Measurements from ENCODE around the gene C8A.

C8A gene

DNA sequence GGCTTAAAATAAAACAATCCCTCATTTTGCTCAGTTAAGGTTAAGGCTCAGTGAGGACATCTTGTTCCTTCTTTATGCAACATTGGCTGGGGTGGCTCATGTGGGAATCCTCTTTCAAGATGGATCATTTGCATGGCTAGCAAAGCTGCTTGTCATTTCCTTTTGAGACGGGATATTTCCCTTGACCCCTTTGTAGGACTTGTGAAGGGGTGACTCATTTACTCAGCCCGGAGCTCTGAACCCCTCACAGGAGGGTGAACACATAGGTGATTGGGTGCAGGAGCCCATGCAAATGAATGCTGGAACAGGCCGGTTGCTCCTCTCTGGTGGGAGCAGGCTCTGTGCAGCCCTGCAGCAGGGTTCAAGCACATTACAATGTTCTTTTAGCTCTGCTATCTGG is 15.8 kb upstream of the C8A start:
- no peak for DNase-seq

GRCh38 chr1:56843544-56843943 is 11.1 kb upstream of the C8A start:
- DNase-seq, result no peak

DNA sequence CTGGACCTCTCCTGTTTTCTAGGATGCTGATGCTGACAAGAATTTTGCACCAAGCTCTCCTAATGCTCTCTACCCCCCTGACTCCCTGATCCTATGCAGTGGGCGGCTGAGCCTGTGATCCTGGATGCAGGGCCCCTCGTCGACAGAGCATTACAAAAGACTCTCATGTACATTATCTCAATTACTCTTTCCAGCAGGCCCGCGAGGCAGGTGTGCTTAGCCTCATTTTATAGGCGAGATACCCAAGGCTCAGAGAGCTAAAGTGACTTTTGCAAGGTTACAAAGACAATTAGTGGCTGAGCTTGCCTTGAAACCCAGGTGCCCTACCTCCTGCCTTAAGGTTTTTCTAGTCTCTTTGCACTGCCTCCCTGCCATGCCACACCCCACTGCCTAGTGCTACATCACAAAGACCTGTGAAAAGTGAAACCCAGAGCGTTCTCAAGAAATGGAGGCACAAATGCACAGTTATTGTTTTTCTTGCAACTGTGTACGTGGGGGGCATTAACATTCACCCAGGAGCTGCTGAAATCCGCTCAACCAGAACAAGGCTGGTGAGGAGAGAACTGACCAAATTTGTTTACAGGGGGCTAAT is 10.0 kb upstream of the C8A start:
- DNase-seq, result no peak

DNA sequence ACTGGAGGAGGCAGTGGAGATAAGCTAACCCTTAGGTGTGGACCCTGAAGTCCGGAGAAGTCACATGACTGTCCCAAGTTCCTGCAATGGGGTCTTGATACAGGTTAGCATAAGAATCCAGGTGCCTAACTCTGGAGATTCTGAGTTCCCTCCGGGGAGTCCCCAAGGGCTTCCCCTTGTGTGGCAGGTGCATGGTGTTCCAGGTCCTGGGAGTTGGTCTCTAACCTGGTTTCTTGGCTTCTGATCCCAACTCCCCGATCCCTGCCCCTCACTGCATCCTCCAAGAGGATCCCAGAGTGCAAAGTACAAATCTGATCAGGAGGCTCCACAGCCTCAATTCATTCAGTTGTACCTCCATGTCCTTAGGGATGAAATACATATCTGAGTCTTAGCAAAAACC is 9.3 kb upstream of the C8A start:
- no peak for DNase-seq

DNA sequence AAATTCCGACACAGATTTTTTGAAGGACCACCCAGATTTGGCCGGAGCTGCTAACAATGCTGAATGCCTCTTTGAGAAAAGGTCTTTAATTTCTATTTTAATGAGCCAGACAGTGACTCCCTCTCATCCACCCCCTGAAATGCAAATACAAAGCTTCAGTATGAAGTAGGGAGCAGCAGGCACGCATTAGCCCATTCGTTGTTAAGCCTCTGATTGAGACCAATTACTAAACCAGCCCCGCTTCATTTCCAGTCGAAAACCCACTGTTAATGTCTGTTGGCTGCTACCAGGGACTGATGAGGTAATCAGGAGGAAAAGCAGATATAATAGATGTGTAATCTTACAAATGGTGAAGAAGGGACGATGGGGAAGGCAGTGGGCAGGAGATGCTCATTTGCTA is 4.8 kb upstream of the C8A start:
- DNase-seq, result no peak

DNA sequence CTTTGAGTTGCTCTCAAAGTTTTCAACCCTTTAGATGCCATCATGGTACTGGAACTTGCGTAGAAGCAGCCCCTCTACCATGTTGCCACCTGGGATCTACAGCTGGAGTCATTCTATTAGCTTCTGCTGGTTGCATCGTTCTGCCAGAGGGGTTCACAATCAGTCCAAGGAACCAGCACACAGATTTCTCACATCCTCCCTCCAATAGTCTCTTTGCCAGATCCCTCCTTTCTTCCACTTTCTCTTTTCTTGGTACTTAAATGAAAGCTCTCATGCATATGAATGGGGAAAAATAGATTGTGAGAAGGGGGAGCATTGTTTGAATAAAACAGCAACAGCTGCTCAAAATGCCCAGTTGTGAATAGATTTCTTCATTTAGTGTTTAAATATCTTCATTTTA is 4.2 kb upstream of the C8A start:
- DNase-seq, result no peak

GRCh38 chr1:56850922-56851321 is 3.7 kb upstream of the C8A start:
- no peak for DNase-seq

DNA sequence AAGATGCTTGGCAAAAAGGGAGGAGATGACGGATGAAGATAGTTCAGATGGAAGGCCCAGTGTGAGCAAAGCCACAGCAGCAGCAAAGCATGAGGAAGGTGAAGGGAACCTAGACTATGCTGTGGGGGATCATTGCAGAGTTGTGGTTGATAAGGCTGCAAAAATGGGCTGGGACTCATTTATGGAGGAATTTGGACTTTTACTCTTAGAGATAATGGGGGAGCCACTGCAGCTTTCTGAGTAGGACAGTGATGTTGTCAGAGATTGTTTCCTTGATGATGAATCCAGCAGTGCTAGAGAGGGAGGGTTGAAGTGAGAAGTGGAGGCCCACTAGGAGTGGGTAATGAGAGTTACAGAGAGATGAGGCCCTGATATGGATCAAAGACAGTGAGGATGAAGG is 2.1 kb upstream of the C8A start:
- DNase-seq, result no peak

GRCh38 chr1:56855190-56855589 is 593 bp downstream of the C8A start:
- no peak for DNase-seq

DNA sequence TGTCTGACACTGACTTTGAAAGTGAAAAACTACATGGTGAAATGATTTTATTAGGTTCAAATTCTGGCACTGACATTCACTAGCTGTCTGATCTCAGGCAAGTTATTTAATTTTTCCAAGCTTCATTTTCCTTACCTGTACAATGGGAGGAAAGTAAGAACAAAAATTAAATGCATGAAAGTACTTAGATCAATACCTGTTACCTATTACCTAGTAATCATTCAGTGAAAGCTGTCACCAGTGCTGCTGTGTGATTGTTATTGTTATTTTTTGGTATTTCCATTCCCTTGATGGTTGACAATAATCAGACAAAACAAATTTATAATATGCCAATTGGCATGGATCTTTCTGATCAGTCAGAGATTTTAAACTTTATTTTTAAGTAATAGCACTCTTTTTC is 1.6 kb downstream of the C8A start:
- DNase-seq, result no peak

- no peak for DNase-seq
These were observed 4.7 kb downstream of the C8A start for GRCh38 chr1:56859287-56859686.

DNA sequence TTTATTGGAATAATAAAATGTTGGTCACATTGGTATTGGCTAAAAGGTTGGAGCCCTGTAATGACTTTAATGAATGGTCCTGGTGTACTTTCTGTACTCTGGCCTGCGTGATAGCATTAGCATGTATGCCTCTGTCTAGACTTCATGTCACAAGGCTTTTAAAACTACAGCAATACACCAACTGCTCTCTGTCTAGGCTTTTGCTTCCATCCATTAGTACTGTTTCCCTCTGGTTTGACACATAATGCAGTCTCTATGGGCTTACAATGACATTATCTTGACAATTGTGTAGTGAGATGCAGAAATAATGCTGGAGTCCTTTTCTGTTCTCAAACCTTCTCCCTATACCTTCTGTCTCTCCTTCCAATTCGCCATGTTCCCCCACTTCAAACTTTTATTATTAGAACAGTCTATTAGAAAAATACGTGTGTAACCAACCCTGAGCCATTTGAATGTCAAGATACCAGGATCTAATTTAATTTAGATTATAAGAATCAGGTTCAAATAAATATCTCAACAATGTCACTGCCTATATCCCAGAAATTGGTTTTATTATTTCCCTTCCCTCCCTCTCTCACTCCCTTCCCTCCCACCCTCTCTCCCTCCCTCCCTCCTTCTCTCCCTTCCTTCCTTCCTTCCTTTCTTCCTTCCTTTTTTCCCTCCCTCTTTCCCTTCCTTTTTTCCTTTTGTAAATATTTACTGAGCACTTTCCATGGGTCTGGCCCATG is 8.8 kb downstream of the C8A start:
- no peak for DNase-seq

- DNase-seq, result no peak
These were observed 9.8 kb downstream of the C8A start for GRCh38 chr1:56864430-56864829.

DNA sequence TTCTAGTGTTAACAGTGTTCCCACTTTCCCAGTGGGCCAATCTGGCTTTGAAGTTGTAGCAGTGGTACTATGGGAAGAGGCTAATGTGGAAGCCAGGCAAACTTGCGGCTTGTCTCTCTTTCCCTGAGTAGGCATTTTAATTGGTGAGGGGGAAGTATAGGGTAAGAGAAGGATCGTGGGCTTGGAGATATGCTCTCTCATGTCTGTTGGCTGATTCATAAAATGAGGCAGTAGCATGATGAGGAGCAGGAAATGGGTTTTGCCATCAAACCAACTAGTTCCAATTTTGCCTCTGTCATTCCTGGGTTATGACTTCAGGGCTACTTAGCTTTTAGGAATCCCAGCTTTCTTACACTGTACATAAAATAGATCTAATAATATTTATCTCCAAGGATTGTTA is 12.1 kb downstream of the C8A start:
- no peak for DNase-seq

DNA sequence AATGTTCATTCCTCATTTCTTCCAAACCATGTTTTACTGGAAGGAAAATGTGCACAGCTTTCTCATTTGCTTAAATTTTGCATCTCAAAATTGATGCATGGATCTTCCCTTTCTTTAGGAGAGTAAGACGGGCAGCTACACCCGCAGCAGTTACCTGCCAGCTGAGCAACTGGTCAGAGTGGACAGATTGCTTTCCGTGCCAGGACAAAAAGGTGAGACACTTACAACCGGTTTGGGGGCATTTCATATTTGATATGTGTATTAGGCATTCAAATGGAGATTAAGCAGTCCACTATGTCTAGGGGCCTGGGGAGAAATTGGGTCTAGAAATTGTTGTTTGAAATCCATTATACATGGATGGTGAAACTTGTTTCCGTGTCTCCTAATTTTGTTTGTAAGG is 12.9 kb downstream of the C8A start:
- DNase-seq, result no peak

GRCh38 chr1:56868761-56869160 is 14.2 kb downstream of the C8A start:
- no peak for DNase-seq

DNA sequence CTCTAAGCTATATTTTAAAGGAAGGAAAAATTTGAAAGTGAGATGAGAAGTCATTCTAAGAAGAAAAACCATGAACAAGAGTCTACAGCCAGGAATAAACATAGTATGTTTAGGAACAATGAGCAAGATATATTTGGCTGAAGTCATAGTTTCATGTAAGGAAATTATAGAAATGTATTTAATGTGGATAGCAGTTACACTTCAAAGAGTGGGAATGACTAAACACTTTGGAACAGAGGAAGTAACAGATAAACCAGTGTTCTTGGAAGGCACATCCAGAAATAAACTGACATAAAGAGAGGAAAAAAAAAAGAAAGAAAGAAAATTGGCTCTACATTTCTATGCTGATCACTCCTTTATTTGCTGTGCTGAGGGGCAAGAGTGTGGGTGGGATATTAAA is 18.0 kb downstream of the C8A start:
- no peak for DNase-seq

GRCh38 chr1:56873213-56873612 is 18.6 kb downstream of the C8A start:
- no peak for DNase-seq

DNA sequence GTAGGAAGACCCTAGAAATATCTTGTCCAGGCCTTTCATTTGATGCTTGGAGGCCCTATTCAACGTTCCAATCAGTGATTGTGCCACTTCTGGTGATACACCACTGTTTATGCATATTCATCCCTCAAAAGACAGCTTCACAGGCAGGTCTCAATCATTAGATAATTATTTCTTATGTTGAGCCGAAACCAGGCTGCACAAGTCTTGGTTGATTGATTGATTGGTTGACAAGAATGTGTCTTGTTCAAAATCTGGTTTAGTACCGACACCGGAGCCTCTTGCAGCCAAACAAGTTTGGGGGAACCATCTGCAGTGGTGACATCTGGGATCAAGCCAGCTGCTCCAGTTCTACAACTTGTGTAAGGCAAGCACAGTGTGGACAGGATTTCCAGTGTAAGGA is 20.1 kb downstream of the C8A start:
- DNase-seq, result no peak

- no peak for DNase-seq
These were observed 23.4 kb downstream of the C8A start for GRCh38 chr1:56877973-56878372.

GRCh38 chr1:56880774-56881173 is 26.2 kb downstream of the C8A start:
- DNase-seq, result no peak

GRCh38 chr1:56881417-56881816 is 26.8 kb downstream of the C8A start:
- no peak for DNase-seq

DNA sequence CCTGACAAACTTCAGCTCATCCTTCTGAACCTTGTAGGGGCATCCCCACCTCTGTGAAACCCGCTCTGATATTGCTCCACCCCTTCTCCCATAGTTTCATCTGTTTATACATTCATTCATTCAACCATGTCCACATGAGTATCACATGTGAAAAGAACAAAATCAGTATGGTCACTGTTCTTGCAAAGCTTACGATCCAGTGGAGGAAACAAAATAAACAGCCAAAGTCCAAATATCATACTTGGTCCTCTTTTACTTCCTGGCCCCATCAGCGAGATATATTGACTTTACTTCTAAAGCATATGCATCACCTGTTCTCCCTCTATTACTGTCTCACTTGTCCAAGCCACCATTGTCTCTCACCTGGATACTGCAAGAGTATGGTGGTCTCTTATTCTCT is 35.6 kb downstream of the C8A start:
- DNase-seq, result no peak

DNA sequence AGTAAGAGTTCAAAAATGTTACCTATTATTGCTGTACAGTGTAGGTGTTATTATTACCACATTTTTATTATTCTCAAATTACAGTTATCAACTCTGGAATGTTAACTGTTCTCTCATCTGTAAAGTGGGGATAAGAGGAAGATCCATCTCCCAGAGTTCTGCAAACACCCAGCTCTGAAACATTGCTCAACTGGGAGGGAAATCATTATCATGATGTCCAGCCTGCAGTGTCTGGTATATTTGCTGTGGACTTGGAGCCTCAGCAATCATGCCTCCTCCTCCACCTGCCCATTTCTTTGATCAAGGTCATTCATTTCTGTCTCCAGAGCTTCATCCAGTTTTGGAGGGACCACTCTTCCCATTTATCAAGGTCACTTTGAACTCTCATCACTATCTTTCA is 39.4 kb downstream of the C8A start:
- DNase-seq, result no peak
